ENCODE results near the gene EHMT1. TPM values are rescaled to one million over a fixed set of nuclear protein-coding genes. Genes with fewer than 3 reads are reported as not detected.
"Not testable (repeated sequence)": the region's sequence is repeated elsewhere in the genome, so short reads cannot be mapped to it uniquely, and the experiment has no call there.

The EHMT1 gene
- total RNA-seq, 4 donors from 2014 or later, result 77.1 to 149 (median 86.6) TPM

GRCh38 chr9:137620048-137620405, 1.2 kb downstream of the EHMT1 start:
- TF ChIP-seq CTCF (IDR thresholded peaks at IDR 0.05), result no peak
- no peak for TF ChIP-seq POLR2AphosphoS5 (IDR thresholded peaks at IDR 0.05)
- no peak for TF ChIP-seq POLR2A (IDR thresholded peaks at IDR 0.05)
- no peak for TF ChIP-seq EP300 (IDR thresholded peaks at IDR 0.05)
- peaks cover 48% of the 10 kb centered on the region for H3K4me1 ChIP-seq
- H3K9me3 ChIP-seq, result no peaks in the 10 kb centered on the region

DNA sequence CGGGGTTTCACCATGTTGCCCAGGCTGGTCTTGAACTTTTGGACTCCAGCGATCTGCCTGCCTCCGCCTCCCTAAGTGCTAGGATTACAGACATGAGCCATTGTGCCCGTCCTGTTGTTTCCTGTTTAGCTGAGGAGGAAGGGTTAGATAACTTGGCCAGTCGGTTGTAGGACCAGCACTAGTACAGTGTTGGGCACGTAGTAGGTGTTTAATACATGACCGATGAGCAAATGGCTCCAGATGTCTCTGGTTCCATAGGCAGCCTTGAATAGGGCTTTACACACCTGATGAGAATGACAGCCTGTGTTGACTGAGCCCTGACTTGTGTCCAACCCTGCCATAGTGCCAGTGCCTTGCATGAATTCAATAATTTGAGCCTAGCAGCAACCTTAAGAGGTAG, 1.8 kb downstream of the EHMT1 start:
- Histone ChIP-seq H3K36me3 (peaks cover 3% of the 10 kb centered on the region), H3K4me3 (peak overlapping the region; percentile 80), H3K9me3 (no peaks in the 10 kb centered on the region), H3K4me1 (peaks cover 42% of the 10 kb centered on the region), H3K27me3 (no peaks in the 10 kb centered on the region), H3K27ac (no peak overlapping the region)
- TF ChIP-seq POLR2A (IDR thresholded peaks at IDR 0.05) (no peak), CTCF (IDR thresholded peaks at IDR 0.05) (no peak), EP300 (IDR thresholded peaks at IDR 0.05) (no peak), POLR2AphosphoS5 (IDR thresholded peaks at IDR 0.05) (no peak)
- DNase-seq (ENCODE audit: low spot score in 2 of 2), result no peak
- 80% methylated on average over 7 of the region's 7 CpGs for WGBS

More at GRCh38 chr9:137620048-137620405, 1.2 kb downstream of the EHMT1 start:
- no peak for DNase-seq (ENCODE audit: low spot score in 2 of 2)
- H3K36me3 ChIP-seq, result peaks cover 8% of the 10 kb centered on the region
- H3K4me3 ChIP-seq, result peak overlapping the region; percentile 80
- peak overlapping the region; percentile 91 for H3K27ac ChIP-seq
- no peaks in the 10 kb centered on the region for H3K27me3 ChIP-seq
- 49% methylated on average over 4 of the region's 4 CpGs for WGBS

- no peaks in the 10 kb centered on the region for H3K9me3 ChIP-seq
- WGBS, result 50% methylated on average over 6 of the region's 6 CpGs
- peaks cover 40% of the 10 kb centered on the region for H3K4me1 ChIP-seq
- H3K36me3 ChIP-seq, result no peaks in the 10 kb centered on the region
- H3K27me3 ChIP-seq, result no peaks in the 10 kb centered on the region
- no peak overlapping the region for H3K4me3 ChIP-seq
- TF ChIP-seq POLR2A (IDR thresholded peaks at IDR 0.05), result no peak
- TF ChIP-seq CTCF (IDR thresholded peaks at IDR 0.05), result peak; percentile 19 to 38
- no peak overlapping the region for H3K27ac ChIP-seq
- no peak for DNase-seq (ENCODE audit: low spot score in 2 of 2)
Observed at GRCh38 chr9:137621131-137621757, 2.4 kb downstream of the EHMT1 start.

DNA sequence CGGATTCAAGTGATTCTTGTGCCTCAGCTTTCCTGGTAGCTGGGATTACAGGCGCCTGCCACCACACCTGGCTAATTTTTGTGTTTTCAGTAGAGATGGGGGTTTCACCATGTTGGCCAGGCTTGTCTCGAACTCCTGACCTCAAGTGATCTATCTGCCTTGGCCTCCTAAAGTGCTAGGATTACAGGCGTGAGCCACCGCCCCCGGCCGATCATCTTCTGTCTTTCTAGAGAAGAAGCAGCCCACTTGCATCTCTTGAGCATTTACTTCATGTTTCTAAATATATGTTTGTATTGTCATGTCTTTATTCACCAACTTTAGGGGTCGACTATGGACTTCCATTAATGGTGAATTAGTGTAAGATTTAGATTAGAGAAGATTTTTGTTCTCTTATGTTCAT, 3.4 kb downstream of the EHMT1 start:
- H3K9me3 ChIP-seq; H3K27ac ChIP-seq; DNase-seq (ENCODE audit: low spot score in 2 of 2); H3K27me3 ChIP-seq; H3K36me3 ChIP-seq; H3K4me3 ChIP-seq: not testable (repeated sequence)
- 69% methylated on average over 8 of the region's 8 CpGs for WGBS
- H3K4me1 ChIP-seq, result peaks cover 35% of the 10 kb centered on the region

DNA sequence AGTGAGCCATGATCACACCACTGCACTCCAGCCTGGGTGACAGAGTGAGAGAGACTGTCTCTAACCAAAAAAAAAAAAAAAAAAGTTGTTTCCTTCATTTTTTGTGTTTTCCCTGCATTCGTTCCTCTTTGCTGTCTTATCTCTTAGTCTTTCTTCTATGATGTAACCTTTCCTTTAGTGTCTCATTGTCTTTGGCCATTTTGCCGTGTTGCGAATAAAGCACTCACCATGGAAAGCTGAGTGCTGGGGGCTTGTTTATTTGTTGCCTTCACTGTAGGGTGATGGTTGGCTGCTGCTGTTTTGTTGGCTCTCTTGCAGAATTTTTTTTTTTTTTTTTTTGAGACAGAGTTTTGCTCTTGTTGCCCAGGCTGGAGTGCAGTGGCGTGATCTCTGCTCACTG, 7.7 kb downstream of the EHMT1 start:
- H3K4me3 ChIP-seq, result no peak overlapping the region
- no peaks in the 10 kb centered on the region for H3K36me3 ChIP-seq
- no peaks in the 10 kb centered on the region for H3K9me3 ChIP-seq
- TF ChIP-seq POLR2A (IDR thresholded peaks at IDR 0.05) (no peak), EP300 (IDR thresholded peaks at IDR 0.05) (no peak), CTCF (IDR thresholded peaks at IDR 0.05) (no peak), POLR2AphosphoS5 (IDR thresholded peaks at IDR 0.05) (no peak)
- DNase-seq (ENCODE audit: low spot score in 2 of 2), result no peak
- WGBS, result 85% methylated on average over 4 of the region's 4 CpGs
- no peak overlapping the region for H3K27ac ChIP-seq
- H3K4me1 ChIP-seq, result peaks cover 39% of the 10 kb centered on the region
- H3K27me3 ChIP-seq, result no peaks in the 10 kb centered on the region

- H3K36me3 ChIP-seq; H3K4me3 ChIP-seq; H3K27me3 ChIP-seq; DNase-seq (ENCODE audit: low spot score in 2 of 2); H3K9me3 ChIP-seq; H3K27ac ChIP-seq: not testable (repeated sequence)
- 97% methylated on average over 14 of the region's 14 CpGs for WGBS
- H3K4me1 ChIP-seq, result peaks cover 41% of the 10 kb centered on the region
Observed at GRCh38 chr9:137627406-137627805, 8.6 kb downstream of the EHMT1 start.
